ENCODE results near the gene GABRB1.

The GABRB1 gene

GRCh38 chr4:47386561-47387235, 355.3 kb downstream of the GABRB1 start:
- Histone ChIP-seq H3K36me3 (ENCODE audit: control insufficient read depth, insufficient read depth, low read length) (no peaks in the 10 kb centered on the region), H3K4me3 (ENCODE audit: low read length) (no peak overlapping the region), H3K27ac (ENCODE audit: low read length) (no peak overlapping the region), H3K27me3 (ENCODE audit: control insufficient read depth, insufficient read depth, low read length) (no peaks in the 10 kb centered on the region), H3K9me3 (ENCODE audit: control insufficient read depth, insufficient read depth, low read length) (no peaks in the 10 kb centered on the region), H3K4me1 (ENCODE audit: control insufficient read depth, insufficient read depth, low read length) (no peaks in the 10 kb centered on the region)
- no peak for DNase-seq (ENCODE audit: low read depth, low spot score)
- no CpG with 5 or more reads among the region's 2 CpGs for WGBS (ENCODE audit: insufficient coverage, insufficient read length)

- no peaks in the 10 kb centered on the region for H3K27me3 ChIP-seq (ENCODE audit: control insufficient read depth, insufficient read depth, low read length)
These were observed 359.2 kb downstream of the GABRB1 start for GRCh38 chr4:47390428-47391125.

GRCh38 chr4:47391256-47391655, 359.9 kb downstream of the GABRB1 start:
- H3K4me3 ChIP-seq (ENCODE audit: low read length): no peak overlapping the region
- H3K4me1 ChIP-seq (ENCODE audit: control insufficient read depth, insufficient read depth, low read length): no peaks in the 10 kb centered on the region
- H3K27ac ChIP-seq (ENCODE audit: low read length): no peak overlapping the region
- no CpG with 5 or more reads among the region's 3 CpGs for WGBS (ENCODE audit: insufficient coverage, insufficient read length)
- H3K27me3 ChIP-seq (ENCODE audit: control insufficient read depth, insufficient read depth, low read length): no peaks in the 10 kb centered on the region
- DNase-seq (ENCODE audit: low read depth, low spot score): no peak
- H3K36me3 ChIP-seq (ENCODE audit: control insufficient read depth, insufficient read depth, low read length): no peaks in the 10 kb centered on the region
- no peaks in the 10 kb centered on the region for H3K9me3 ChIP-seq (ENCODE audit: control insufficient read depth, insufficient read depth, low read length)

More at GRCh38 chr4:47390428-47391125, 359.2 kb downstream of the GABRB1 start:
- Histone ChIP-seq H3K36me3 (ENCODE audit: control insufficient read depth, insufficient read depth, low read length) (no peaks in the 10 kb centered on the region), H3K9me3 (ENCODE audit: control insufficient read depth, insufficient read depth, low read length) (no peaks in the 10 kb centered on the region), H3K4me3 (ENCODE audit: low read length) (no peak overlapping the region), H3K27ac (ENCODE audit: low read length) (no peak overlapping the region), H3K4me1 (ENCODE audit: control insufficient read depth, insufficient read depth, low read length) (no peaks in the 10 kb centered on the region)
- no peak for DNase-seq (ENCODE audit: low read depth, low spot score)
- no CpG with 5 or more reads among the region's 5 CpGs for WGBS (ENCODE audit: insufficient coverage, insufficient read length)

- Histone ChIP-seq H3K9me3 (ENCODE audit: control insufficient read depth, insufficient read depth, low read length) (no peaks in the 10 kb centered on the region; the same call in 1 of the 2 replicates), H3K4me1 (ENCODE audit: control insufficient read depth, insufficient read depth, low read length) (no peaks in the 10 kb centered on the region), H3K4me3 (ENCODE audit: low read length) (no peak overlapping the region), H3K27ac (ENCODE audit: low read length) (no peak overlapping the region), H3K27me3 (ENCODE audit: control insufficient read depth, insufficient read depth, low read length) (no peaks in the 10 kb centered on the region), H3K36me3 (ENCODE audit: control insufficient read depth, insufficient read depth, low read length) (no peaks in the 10 kb centered on the region)
- no peak for DNase-seq (ENCODE audit: low read depth, low spot score)
- no CpG with 5 or more reads among the region's 2 CpGs for WGBS (ENCODE audit: insufficient coverage, insufficient read length)
These were observed 375.0 kb downstream of the GABRB1 start for GRCh38 chr4:47406408-47406807.

GRCh38 chr4:47410271-47410670, 378.9 kb downstream of the GABRB1 start:
- DNase-seq (ENCODE audit: low read depth, low spot score): no peak
- no CpG with 5 or more reads among the region's 1 CpG for WGBS (ENCODE audit: insufficient coverage, insufficient read length)
- H3K36me3 ChIP-seq (ENCODE audit: control insufficient read depth, insufficient read depth, low read length): no peaks in the 10 kb centered on the region

GRCh38 chr4:47413521-47413920, 382.2 kb downstream of the GABRB1 start:
- no CpG with 5 or more reads among the region's 2 CpGs for WGBS (ENCODE audit: insufficient coverage, insufficient read length)
- H3K9me3 ChIP-seq (ENCODE audit: control insufficient read depth, insufficient read depth, low read length): no peaks in the 10 kb centered on the region
- no peaks in the 10 kb centered on the region for H3K27me3 ChIP-seq (ENCODE audit: control insufficient read depth, insufficient read depth, low read length)
- H3K4me3 ChIP-seq (ENCODE audit: low read length): no peak overlapping the region
- no peak overlapping the region for H3K27ac ChIP-seq (ENCODE audit: low read length)
- H3K36me3 ChIP-seq (ENCODE audit: control insufficient read depth, insufficient read depth, low read length): no peaks in the 10 kb centered on the region
- H3K4me1 ChIP-seq (ENCODE audit: control insufficient read depth, insufficient read depth, low read length): no peaks in the 10 kb centered on the region
- DNase-seq (ENCODE audit: low read depth, low spot score): no peak

More at GRCh38 chr4:47410271-47410670, 378.9 kb downstream of the GABRB1 start:
- Histone ChIP-seq H3K4me3 (ENCODE audit: low read length) (no peak overlapping the region), H3K9me3 (ENCODE audit: control insufficient read depth, insufficient read depth, low read length) (no peaks in the 10 kb centered on the region), H3K4me1 (ENCODE audit: control insufficient read depth, insufficient read depth, low read length) (no peaks in the 10 kb centered on the region), H3K27ac (ENCODE audit: low read length) (no peak overlapping the region), H3K27me3 (ENCODE audit: control insufficient read depth, insufficient read depth, low read length) (no peaks in the 10 kb centered on the region)

GRCh38 chr4:47415719-47416118, 384.4 kb downstream of the GABRB1 start:
- no peaks in the 10 kb centered on the region for H3K9me3 ChIP-seq (ENCODE audit: control insufficient read depth, insufficient read depth, low read length)
- H3K27me3 ChIP-seq (ENCODE audit: control insufficient read depth, insufficient read depth, low read length): no peaks in the 10 kb centered on the region
- no peak overlapping the region for H3K27ac ChIP-seq (ENCODE audit: low read length)
- no peaks in the 10 kb centered on the region for H3K4me1 ChIP-seq (ENCODE audit: control insufficient read depth, insufficient read depth, low read length)
- no peak for DNase-seq (ENCODE audit: low read depth, low spot score)
- H3K4me3 ChIP-seq (ENCODE audit: low read length): no peak overlapping the region
- H3K36me3 ChIP-seq (ENCODE audit: control insufficient read depth, insufficient read depth, low read length): no peaks in the 10 kb centered on the region

- no peaks in the 10 kb centered on the region for H3K9me3 ChIP-seq (ENCODE audit: control insufficient read depth, insufficient read depth, low read length)
- DNase-seq (ENCODE audit: low read depth, low spot score): no peak
- H3K36me3 ChIP-seq (ENCODE audit: control insufficient read depth, insufficient read depth, low read length): no peaks in the 10 kb centered on the region
- WGBS (ENCODE audit: insufficient coverage, insufficient read length): no CpG with 5 or more reads among the region's 2 CpGs
- no peaks in the 10 kb centered on the region for H3K4me1 ChIP-seq (ENCODE audit: control insufficient read depth, insufficient read depth, low read length)
- no peaks in the 10 kb centered on the region for H3K27me3 ChIP-seq (ENCODE audit: control insufficient read depth, insufficient read depth, low read length)
- H3K27ac ChIP-seq (ENCODE audit: low read length): no peak overlapping the region
- no peak overlapping the region for H3K4me3 ChIP-seq (ENCODE audit: low read length)
These were observed 386.8 kb downstream of the GABRB1 start for GRCh38 chr4:47418147-47418546.

- no peaks in the 10 kb centered on the region for H3K27me3 ChIP-seq (ENCODE audit: control insufficient read depth, insufficient read depth, low read length)
- H3K9me3 ChIP-seq (ENCODE audit: control insufficient read depth, insufficient read depth, low read length): no peaks in the 10 kb centered on the region
- H3K36me3 ChIP-seq (ENCODE audit: control insufficient read depth, insufficient read depth, low read length): no peaks in the 10 kb centered on the region
- H3K4me1 ChIP-seq (ENCODE audit: control insufficient read depth, insufficient read depth, low read length): no peaks in the 10 kb centered on the region
- no peak for DNase-seq (ENCODE audit: low read depth, low spot score)
- no peak overlapping the region for H3K4me3 ChIP-seq (ENCODE audit: low read length)
- no CpG with 5 or more reads among the region's 2 CpGs for WGBS (ENCODE audit: insufficient coverage, insufficient read length)
- H3K27ac ChIP-seq (ENCODE audit: low read length): no peak overlapping the region
These were observed 387.9 kb downstream of the GABRB1 start for GRCh38 chr4:47419296-47419695.

GRCh38 chr4:47425628-47426027, 394.3 kb downstream of the GABRB1 start:
- Histone ChIP-seq H3K27ac (ENCODE audit: low read length) (no peak overlapping the region), H3K27me3 (ENCODE audit: control insufficient read depth, insufficient read depth, low read length) (no peaks in the 10 kb centered on the region), H3K4me1 (ENCODE audit: control insufficient read depth, insufficient read depth, low read length) (no peaks in the 10 kb centered on the region), H3K9me3 (ENCODE audit: control insufficient read depth, insufficient read depth, low read length) (no peaks in the 10 kb centered on the region), H3K36me3 (ENCODE audit: control insufficient read depth, insufficient read depth, low read length) (no peaks in the 10 kb centered on the region), H3K4me3 (ENCODE audit: low read length) (no peak overlapping the region)
- DNase-seq (ENCODE audit: low read depth, low spot score): no peak
- WGBS (ENCODE audit: insufficient coverage, insufficient read length): no CpG with 5 or more reads among the region's 25 CpGs

- H3K36me3 ChIP-seq (ENCODE audit: control insufficient read depth, insufficient read depth, low read length): no peaks in the 10 kb centered on the region
- H3K4me3 ChIP-seq (ENCODE audit: low read length): no peak overlapping the region
- no CpG with 5 or more reads among the region's 2 CpGs for WGBS (ENCODE audit: insufficient coverage, insufficient read length)
- DNase-seq (ENCODE audit: low read depth, low spot score): no peak
- no peaks in the 10 kb centered on the region for H3K4me1 ChIP-seq (ENCODE audit: control insufficient read depth, insufficient read depth, low read length)
- H3K27me3 ChIP-seq (ENCODE audit: control insufficient read depth, insufficient read depth, low read length): no peaks in the 10 kb centered on the region
- H3K27ac ChIP-seq (ENCODE audit: low read length): no peak overlapping the region
- no peaks in the 10 kb centered on the region for H3K9me3 ChIP-seq (ENCODE audit: control insufficient read depth, insufficient read depth, low read length)
These were observed 396.6 kb downstream of the GABRB1 start for GRCh38 chr4:47427935-47428334.

All from iPS DF 6.9 (cell line).